ENCODE results near the gene PEX1.

DNA sequence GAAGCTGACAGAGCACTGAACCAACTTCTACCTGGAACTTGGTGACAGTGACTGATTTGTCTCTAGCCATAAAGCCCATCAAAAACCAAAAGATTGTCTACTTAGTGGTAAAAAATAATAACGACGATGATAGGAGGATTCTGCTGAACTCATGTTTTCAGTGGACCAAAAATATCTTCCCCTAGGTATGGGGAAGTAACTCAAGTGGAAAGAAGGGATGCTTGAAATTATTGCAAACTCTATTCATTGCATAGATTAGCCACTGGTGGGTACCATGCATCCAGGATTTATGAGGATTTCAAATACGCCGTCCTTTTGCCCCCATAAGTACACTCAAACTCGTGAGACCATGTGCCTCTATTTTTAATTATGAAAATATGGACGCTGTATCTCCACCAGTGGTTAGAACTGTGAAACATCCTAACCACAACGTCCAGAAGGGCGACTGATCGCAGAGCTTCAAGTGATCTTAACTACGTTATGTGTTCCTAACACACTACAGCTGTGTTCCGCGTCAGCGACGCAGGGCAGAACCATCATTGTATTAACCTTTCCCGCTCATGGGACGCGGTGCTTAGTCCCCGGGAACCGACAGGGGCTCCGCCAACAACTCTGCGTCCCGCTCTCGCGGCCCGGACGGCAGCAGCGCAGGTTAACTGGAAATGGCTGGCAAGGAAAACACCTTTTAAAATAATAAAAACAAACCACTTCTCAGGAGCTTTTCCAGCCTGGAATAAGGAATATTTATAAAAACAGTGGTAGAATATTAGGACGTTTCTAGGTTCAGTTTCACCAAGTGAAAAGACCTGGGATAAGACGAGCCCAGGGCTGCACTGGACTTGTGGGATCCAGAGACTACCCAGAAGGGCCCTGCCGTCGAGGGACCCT lies 776 bp downstream of the PEX1 start:
- TF ChIP-seq CTCF (IDR thresholded peaks at IDR 0.05; ENCODE audit: borderline replicate concordance, extremely low read depth, low read length, poor library complexity, severe bottlenecking) (no peak), EZH2 (IDR thresholded peaks at IDR 0.05; ENCODE audit: borderline replicate concordance, low read depth, low read length, severe bottlenecking) (no peak)

Data from DND-41 (cell line).